Activated CD4-positive, alpha-beta T cell treated with anti-CD3 and anti-CD28 coated beads, Interleukin-2, Interleukin-4, amounts not matched to agents 100 ng/mL and 50 ng/mL, durations not matched to agents 16 hours and 8 hours (primary cell): ENCODE measurements around the gene EPC1.
"Not testable (repeated sequence)": the region's sequence is repeated elsewhere in the genome, so short reads cannot be mapped to it uniquely, and the experiment has no call there.

Source experiments
- DNase-seq: peaks from one replicate; pipeline ENCODE4 v3.0.0-alpha.2; 2020; ENCODE audit warnings: low spot score

Gene EPC1

GRCh38 chr10:32271617-32272016 is 75.3 kb downstream of the EPC1 start:
- DNase-seq, result no peak

- DNase-seq, result no peak
Measured at GRCh38 chr10:32269343-32270100, 77.4 kb downstream of the EPC1 start.

- no peak for DNase-seq
Measured at GRCh38 chr10:32268788-32269187, 78.2 kb downstream of the EPC1 start.

GRCh38 chr10:32266979-32267378 is 80.0 kb downstream of the EPC1 start:
- DNase-seq, result no peak

GRCh38 chr10:32266566-32266965 is 80.4 kb downstream of the EPC1 start:
- DNase-seq, result no peak

- DNase-seq, result no peak
Measured at GRCh38 chr10:32265756-32266155, 81.2 kb downstream of the EPC1 start.

GRCh38 chr10:32263300-32263699 is 83.7 kb downstream of the EPC1 start:
- no peak for DNase-seq

GRCh38 chr10:32259551-32259950 is 87.4 kb downstream of the EPC1 start:
- DNase-seq, result no peak

- peak; percentile 73 for DNase-seq
Measured at GRCh38 chr10:32256613-32257437, 90.1 kb downstream of the EPC1 start.

- DNase-seq, result no peak
Measured at GRCh38 chr10:32253821-32254220, 93.1 kb downstream of the EPC1 start.

- peak; percentile 23 for DNase-seq
Measured at GRCh38 chr10:32253276-32253675, 93.7 kb downstream of the EPC1 start.

GRCh38 chr10:32250489-32250888 is 96.5 kb downstream of the EPC1 start:
- peak; percentile 28 for DNase-seq

- DNase-seq, result no peak
Measured at GRCh38 chr10:32246685-32247084, 100.3 kb downstream of the EPC1 start.

GRCh38 chr10:32245760-32246159 is 101.2 kb downstream of the EPC1 start:
- DNase-seq, result no peak

GRCh38 chr10:32244421-32245207 is 102.3 kb downstream of the EPC1 start:
- DNase-seq, result peak; percentile 94

- DNase-seq, result no peak
Measured at GRCh38 chr10:32244011-32244410, 102.9 kb downstream of the EPC1 start.

GRCh38 chr10:32241946-32242345 is 105.0 kb downstream of the EPC1 start:
- DNase-seq, result no peak

GRCh38 chr10:32240471-32240870 is 106.5 kb downstream of the EPC1 start:
- no peak for DNase-seq

- no peak for DNase-seq
Measured at GRCh38 chr10:32239769-32240168, 107.2 kb downstream of the EPC1 start.

GRCh38 chr10:32237644-32238345 is 109.2 kb downstream of the EPC1 start:
- DNase-seq, result no peak

GRCh38 chr10:32234471-32234870 is 112.5 kb downstream of the EPC1 start:
- no peak for DNase-seq

- DNase-seq, result not testable (repeated sequence)
Measured at GRCh38 chr10:32233375-32233774, 113.6 kb downstream of the EPC1 start.
